ENCODE measurements around the gene EMP2. TPM values are rescaled to one million over a fixed set of nuclear protein-coding genes. Genes with fewer than 3 reads are reported as not detected.

Gene EMP2
- total RNA-seq, 2 experiments from 2014 or later, result not detected

DNA sequence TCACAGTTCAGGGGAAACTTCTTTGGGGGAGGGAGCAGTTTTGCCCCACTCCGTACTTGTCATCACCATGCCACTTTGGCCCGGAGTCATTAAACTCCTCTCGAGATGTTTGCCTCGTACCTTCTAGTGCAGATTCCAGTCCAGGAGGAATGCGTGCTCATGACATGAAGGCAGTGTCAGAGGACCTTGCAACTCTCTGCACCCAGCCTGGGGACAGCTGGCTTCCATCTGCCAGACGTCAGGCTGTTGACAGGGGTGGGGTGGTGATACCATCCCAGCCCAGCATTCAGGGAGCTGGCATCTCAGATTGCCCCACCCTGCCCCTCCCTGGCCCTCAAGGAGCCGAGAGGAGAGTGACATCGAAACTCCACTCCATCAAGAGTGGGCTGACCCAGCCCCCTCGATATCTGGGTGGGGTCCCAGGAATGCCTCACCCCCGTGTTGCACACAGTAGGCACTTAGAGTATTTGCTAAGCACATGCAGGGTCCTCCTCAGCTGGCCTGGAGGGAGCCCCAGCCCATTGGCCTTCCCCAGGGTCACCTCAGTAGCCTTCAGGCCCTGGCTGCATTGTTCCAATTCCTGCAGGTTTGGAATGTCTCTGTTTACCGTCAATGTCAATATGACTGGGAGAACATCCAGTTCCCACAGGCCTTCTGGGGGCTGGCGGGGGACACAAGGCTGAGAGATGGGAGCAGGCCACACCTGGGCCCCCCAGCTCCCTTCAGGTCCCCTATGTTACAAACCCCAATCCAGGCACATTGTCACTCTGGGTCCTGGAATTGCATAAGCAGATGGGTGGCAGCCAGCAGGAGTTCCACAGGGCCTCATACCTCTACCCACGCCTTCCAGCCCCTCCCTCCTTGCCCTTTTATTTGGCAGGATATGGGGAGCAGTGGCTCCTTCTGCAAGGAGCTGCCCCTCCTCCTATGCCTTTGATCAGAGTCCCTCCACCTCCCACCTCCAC is 21.3 kb upstream of the EMP2 start:
- no peaks in the 10 kb centered on the region for H3K36me3 Mint-ChIP-seq (ENCODE audit: low read depth)
- H3K27me3 Mint-ChIP-seq (ENCODE audit: low read depth), result peaks cover 4% of the 10 kb centered on the region
- CTCF ChIA-PET, result no interaction called here

GRCh38 chr16:10600782-10601443 is 20.5 kb upstream of the EMP2 start:
- Mint-ChIP-seq H3K27ac (no peak overlapping the region), H3K4me1 (ENCODE audit: low read depth) (no peaks in the 10 kb centered on the region), H3K4me3 (no peak overlapping the region), H3K9me3 (no peaks in the 10 kb centered on the region), H3K36me3 (ENCODE audit: low read depth) (no peaks in the 10 kb centered on the region), H3K27me3 (ENCODE audit: low read depth) (peaks cover 4% of the 10 kb centered on the region)
- CTCF ChIA-PET, result no interaction called here
- intact Hi-C loops (cut with micrococcal nuclease), result no loop called here
- DNase-seq, result no peak

More for the DNA sequence above, 21.3 kb upstream of the EMP2 start:
- Mint-ChIP-seq H3K4me1 (ENCODE audit: low read depth) (no peaks in the 10 kb centered on the region), H3K9me3 (no peaks in the 10 kb centered on the region), H3K27ac (no peak overlapping the region), H3K4me3 (no peak overlapping the region)
- intact Hi-C loops (cut with micrococcal nuclease), result no loop called here
- no peak for DNase-seq

GRCh38 chr16:10599626-10600025 is 19.2 kb upstream of the EMP2 start:
- DNase-seq, result no peak
- Mint-ChIP-seq H3K9me3 (no peaks in the 10 kb centered on the region), H3K27ac (no peak overlapping the region), H3K27me3 (ENCODE audit: low read depth) (peaks cover 4% of the 10 kb centered on the region), H3K4me3 (no peak overlapping the region), H3K36me3 (ENCODE audit: low read depth) (no peaks in the 10 kb centered on the region), H3K4me1 (ENCODE audit: low read depth) (no peaks in the 10 kb centered on the region)
- CTCF ChIA-PET, result no interaction called here
- intact Hi-C loops (cut with micrococcal nuclease), result no loop called here

GRCh38 chr16:10598157-10598556 is 17.8 kb upstream of the EMP2 start:
- Mint-ChIP-seq H3K9me3 (no peaks in the 10 kb centered on the region), H3K27ac (no peak overlapping the region), H3K27me3 (ENCODE audit: low read depth) (peaks cover 4% of the 10 kb centered on the region), H3K4me3 (no peak overlapping the region), H3K36me3 (ENCODE audit: low read depth) (no peaks in the 10 kb centered on the region), H3K4me1 (ENCODE audit: low read depth) (no peaks in the 10 kb centered on the region)
- no peak for DNase-seq
- CTCF ChIA-PET, result no interaction called here
- intact Hi-C loops (cut with micrococcal nuclease), result no loop called here

- CTCF ChIA-PET, result no interaction called here
- Mint-ChIP-seq H3K27ac (no peak overlapping the region), H3K9me3 (no peaks in the 10 kb centered on the region), H3K4me1 (ENCODE audit: low read depth) (no peaks in the 10 kb centered on the region), H3K36me3 (ENCODE audit: low read depth) (no peaks in the 10 kb centered on the region), H3K27me3 (ENCODE audit: low read depth) (peaks cover 4% of the 10 kb centered on the region), H3K4me3 (no peak overlapping the region)
- peak; percentile 8 for DNase-seq
- intact Hi-C loops (cut with micrococcal nuclease), result no loop called here
These were observed 16.8 kb upstream of the EMP2 start for GRCh38 chr16:10597187-10597601.

DNA sequence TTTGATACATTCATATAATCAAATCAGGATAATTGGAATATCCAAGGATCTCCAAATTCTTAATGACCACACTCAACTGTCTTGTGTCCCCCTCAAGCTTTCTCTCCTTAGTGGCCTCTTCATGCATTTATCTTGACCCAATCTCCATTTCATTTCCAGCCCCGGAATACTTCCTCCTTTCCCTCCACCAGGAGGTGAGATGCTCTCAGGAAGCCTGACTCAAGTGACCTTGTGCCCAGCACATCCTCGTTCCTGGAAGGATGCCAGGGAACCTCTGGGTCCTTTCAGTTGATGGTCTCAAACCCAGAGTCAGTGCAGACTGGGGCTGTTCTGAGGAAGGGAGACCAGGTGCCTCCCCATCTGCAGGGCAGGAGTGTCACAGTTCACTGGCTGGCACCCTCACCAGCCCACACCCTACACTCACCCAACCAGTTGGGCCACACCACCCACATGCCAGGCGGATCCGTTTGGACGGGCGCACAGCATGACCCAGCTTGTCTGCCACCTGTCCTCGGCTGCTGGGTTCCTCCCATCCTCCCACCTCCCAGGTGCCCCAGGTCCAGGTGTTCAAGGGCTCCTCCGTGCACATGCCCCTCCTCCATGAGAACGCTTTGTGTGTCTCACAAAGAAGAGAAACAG is 14.0 kb upstream of the EMP2 start:
- peaks cover 4% of the 10 kb centered on the region for H3K27me3 Mint-ChIP-seq (ENCODE audit: low read depth)
- CTCF ChIA-PET, result interaction anchor here (1.8 kb wide), 1 partner anchor 73 kb away, joined by 5 read pairs; no protein-coding TSS in a partner anchor
- no peak overlapping the region for H3K4me3 Mint-ChIP-seq
- intact Hi-C loops (cut with micrococcal nuclease), result no loop called here
- H3K36me3 Mint-ChIP-seq (ENCODE audit: low read depth), result no peaks in the 10 kb centered on the region
- no peaks in the 10 kb centered on the region for H3K4me1 Mint-ChIP-seq (ENCODE audit: low read depth)
- no peak for DNase-seq
- no peaks in the 10 kb centered on the region for H3K9me3 Mint-ChIP-seq
- H3K27ac Mint-ChIP-seq, result no peak overlapping the region

- Mint-ChIP-seq H3K4me1 (ENCODE audit: low read depth) (no peaks in the 10 kb centered on the region), H3K36me3 (ENCODE audit: low read depth) (no peaks in the 10 kb centered on the region), H3K27me3 (ENCODE audit: low read depth) (peaks cover 4% of the 10 kb centered on the region), H3K9me3 (no peaks in the 10 kb centered on the region), H3K4me3 (no peak overlapping the region), H3K27ac (no peak overlapping the region)
- no peak for DNase-seq
- intact Hi-C loops (cut with micrococcal nuclease), result no loop called here
- CTCF ChIA-PET, result no interaction called here
These were observed 12.2 kb upstream of the EMP2 start for GRCh38 chr16:10592611-10593010.

DNA sequence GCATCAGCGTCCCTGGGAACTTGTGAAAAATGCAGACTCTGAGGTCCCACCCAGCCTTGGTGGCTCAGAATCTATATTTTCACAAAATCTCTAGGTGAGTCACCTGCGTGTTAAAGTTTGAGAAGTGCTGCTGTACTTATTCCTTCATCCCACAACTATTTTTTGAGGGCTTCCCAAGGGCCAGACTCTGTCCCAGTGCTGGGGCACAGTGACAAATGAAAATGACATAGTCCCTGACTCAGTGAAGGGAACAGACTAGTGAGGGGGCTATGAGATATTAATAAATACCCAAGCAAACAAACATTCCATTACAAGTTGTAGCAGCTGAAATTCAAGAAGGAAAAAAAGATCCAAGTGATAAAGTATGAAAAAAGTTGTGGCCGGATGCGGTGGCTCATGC is 9.9 kb upstream of the EMP2 start:
- Mint-ChIP-seq H3K9me3 (no peaks in the 10 kb centered on the region), H3K36me3 (ENCODE audit: low read depth) (no peaks in the 10 kb centered on the region), H3K4me3 (no peak overlapping the region), H3K27me3 (ENCODE audit: low read depth) (peaks cover 4% of the 10 kb centered on the region), H3K4me1 (ENCODE audit: low read depth) (no peaks in the 10 kb centered on the region), H3K27ac (no peak overlapping the region)
- CTCF ChIA-PET, result interaction anchor here (1.1 kb wide), 1 partner anchor 12 kb away, joined by 3 read pairs; no protein-coding TSS in a partner anchor
- intact Hi-C loops (cut with micrococcal nuclease), result no loop called here
- DNase-seq, result no peak

DNA sequence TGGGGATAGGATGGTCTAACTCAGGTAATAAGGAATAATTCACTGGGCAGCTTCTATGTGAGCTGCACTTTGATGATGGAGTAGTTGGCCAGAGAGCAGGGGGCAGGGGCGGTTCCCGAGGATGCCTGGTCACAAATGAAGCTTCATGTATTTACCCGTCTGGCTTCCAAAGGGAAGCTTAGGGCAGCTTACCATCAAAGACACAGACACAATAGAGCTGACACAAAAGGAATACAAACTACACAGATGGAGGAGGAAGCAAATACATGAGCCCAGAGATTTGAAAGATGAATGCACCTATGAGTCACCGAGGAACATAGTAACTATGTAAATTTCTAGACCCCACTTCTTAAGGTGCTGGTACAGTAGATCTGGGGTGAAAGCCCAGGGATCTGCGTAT is 8.7 kb upstream of the EMP2 start:
- intact Hi-C loops (cut with micrococcal nuclease), result no loop called here
- Mint-ChIP-seq H3K4me3 (no peak overlapping the region), H3K36me3 (ENCODE audit: low read depth) (no peaks in the 10 kb centered on the region), H3K27me3 (ENCODE audit: low read depth) (peaks cover 4% of the 10 kb centered on the region), H3K4me1 (ENCODE audit: low read depth) (no peaks in the 10 kb centered on the region), H3K27ac (no peak overlapping the region), H3K9me3 (no peaks in the 10 kb centered on the region)
- no peak for DNase-seq
- CTCF ChIA-PET, result interaction anchor here (0.8 kb wide), 1 partner anchor 55 kb away, joined by 3 read pairs; no protein-coding TSS in a partner anchor

DNA sequence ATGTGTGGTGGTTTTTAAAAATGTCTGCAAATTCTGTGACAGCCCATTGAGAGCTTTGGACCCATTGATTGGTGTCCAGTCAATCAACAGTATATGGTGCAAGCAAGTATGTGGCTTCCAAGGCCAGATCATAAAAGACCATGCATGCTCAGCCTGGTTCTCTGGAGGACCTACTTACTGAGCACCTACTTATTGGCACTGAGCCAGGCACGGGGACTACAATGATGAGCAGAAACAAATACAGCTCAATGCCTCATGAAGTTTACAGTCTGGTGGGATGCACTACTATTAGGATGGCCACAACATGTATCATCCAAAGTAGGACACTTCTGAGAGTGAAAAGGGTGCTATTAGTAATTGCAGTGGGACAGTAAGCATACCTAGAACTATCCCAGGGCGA is 7.2 kb upstream of the EMP2 start:
- DNase-seq, result no peak
- Mint-ChIP-seq H3K27me3 (ENCODE audit: low read depth) (peaks cover 6% of the 10 kb centered on the region), H3K9me3 (no peaks in the 10 kb centered on the region), H3K4me3 (no peak overlapping the region), H3K36me3 (ENCODE audit: low read depth) (no peaks in the 10 kb centered on the region), H3K4me1 (ENCODE audit: low read depth) (no peaks in the 10 kb centered on the region), H3K27ac (no peak overlapping the region)
- CTCF ChIA-PET, result no interaction called here
- intact Hi-C loops (cut with micrococcal nuclease), result no loop called here

- Mint-ChIP-seq H3K36me3 (ENCODE audit: low read depth) (no peaks in the 10 kb centered on the region), H3K4me1 (ENCODE audit: low read depth) (peaks cover 2% of the 10 kb centered on the region), H3K27ac (no peak overlapping the region), H3K4me3 (no peak overlapping the region), H3K9me3 (no peaks in the 10 kb centered on the region), H3K27me3 (ENCODE audit: low read depth) (peaks cover 19% of the 10 kb centered on the region)
- DNase-seq, result no peak
- CTCF ChIA-PET, result no interaction called here
- intact Hi-C loops (cut with micrococcal nuclease), result no loop called here
These were observed 4.6 kb upstream of the EMP2 start for GRCh38 chr16:10584981-10585438.

DNA sequence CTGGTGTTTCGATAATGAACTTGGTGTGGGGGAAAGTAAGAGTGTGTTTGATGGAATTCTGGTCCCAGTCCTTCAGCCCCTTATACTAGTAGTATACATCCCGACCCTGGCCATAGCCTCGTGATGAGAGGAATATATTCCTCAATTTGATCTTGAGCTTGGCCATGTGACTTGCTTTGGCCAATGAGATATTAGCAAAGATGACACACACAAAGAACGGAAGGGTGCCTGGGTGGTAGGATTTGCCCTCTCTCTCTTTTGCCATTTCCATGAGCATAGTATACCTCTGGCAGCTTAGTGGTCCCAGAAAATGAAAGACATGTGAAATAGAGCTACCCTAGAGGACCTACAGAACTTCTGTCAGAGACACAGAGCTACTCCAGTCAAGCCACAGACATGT is 2.9 kb upstream of the EMP2 start:
- no peak overlapping the region for H3K4me3 Mint-ChIP-seq
- intact Hi-C loops (cut with micrococcal nuclease), result no loop called here
- H3K36me3 Mint-ChIP-seq (ENCODE audit: low read depth), result no peaks in the 10 kb centered on the region
- no peaks in the 10 kb centered on the region for H3K9me3 Mint-ChIP-seq
- CTCF ChIA-PET, result no interaction called here
- no peak for DNase-seq
- H3K27me3 Mint-ChIP-seq (ENCODE audit: low read depth), result peaks cover 32% of the 10 kb centered on the region
- H3K4me1 Mint-ChIP-seq (ENCODE audit: low read depth), result peaks cover 2% of the 10 kb centered on the region
- H3K27ac Mint-ChIP-seq, result no peak overlapping the region
